Measurements from ENCODE around the gene TAX1BP3. TPM values are rescaled to one million over a fixed set of nuclear protein-coding genes. Genes with fewer than 3 reads are reported as not detected.
A peak's percentile ranks its signal among the peaks of the same experiment; 100 is the strongest.

TAX1BP3 gene
- total and polyA plus RNA-seq, 2 of the 4 experiments (the other 2 are of a cell fraction) = 146 to 176 TPM

GRCh38 chr17:3635474-3636153 is 32.8 kb downstream of the TAX1BP3 start:
- Histone ChIP-seq H3K27ac (ENCODE audit: insufficient read depth, low read length) (peak overlapping the region; percentile 47; the same call in 1 of the 2 replicates), H2BK5ac (ENCODE audit: low read depth, low read length, poor library complexity, severe bottlenecking) (no peak overlapping the region), H3K14ac (replicated peaks; ENCODE audit: low read depth, low read length) (0 out of 2 replicates have a peak overlapping the region, but pooled peaks have one; percentile 25), H2BK20ac (ENCODE audit: low read depth, low read length) (no peak overlapping the region), H3K56ac (ENCODE audit: extremely low read depth, insufficient read depth, low read length) (peak overlapping the region; percentile 28; the same call in 1 of the 2 replicates), H2AK9ac (replicated peaks; ENCODE audit: low read depth, low read length, poor library complexity) (peak overlapping the region; percentile 92), H4K91ac (ENCODE audit: insufficient read depth, low read depth, low read length) (no peak overlapping the region; the same call in 1 of the 2 replicates), H4K8ac (ENCODE audit: low read depth in 2 of 2, low read length in 2 of 2) (peak overlapping the region in 1 of 2 experiments; percentile 27; a peak in 2 of 4 replicates), H2BK15ac (ENCODE audit: low read depth, low read length) (no peak overlapping the region), H3K27me3 (ENCODE audit: control insufficient read depth, insufficient read depth, low read length) (no peaks in the 10 kb centered on the region), H2AFZ (replicated peaks; ENCODE audit: low read length, poor library complexity) (peak overlapping the region; percentile 98), H3K9ac (ENCODE audit: low read depth, low read length) (peak overlapping the region; percentile 76), H3K4me1 (ENCODE audit: control insufficient read depth, insufficient read depth, low read length) (peaks cover 6% of the 10 kb centered on the region), H3K18ac (ENCODE audit: low read depth, low read length) (no peak overlapping the region), H3K4me3 (ENCODE audit: insufficient read depth, low read depth, low read length) (peak overlapping the region; percentile 88), H3K36me3 (ENCODE audit: control insufficient read depth, insufficient read depth, low read length) (no peaks in the 10 kb centered on the region; the same call in 1 of the 2 replicates), H3K79me1 (ENCODE audit: low read depth in 1 of 2, low read length in 2 of 2) (peaks cover 14 to 43% of the 10 kb centered on the region in 2 experiments), H3K23ac (ENCODE audit: low read depth, low read length) (no peak overlapping the region; the same call in 1 of the 2 replicates), H2BK120ac (ENCODE audit: low read depth, low read length) (no peak overlapping the region), H3K9me3 (ENCODE audit: control insufficient read depth, insufficient read depth, low read length) (no peaks in the 10 kb centered on the region), H3K4ac (ENCODE audit: low read depth, low read length) (peak overlapping the region; percentile 37), H4K20me1 (ENCODE audit: insufficient read depth, low read length) (peaks cover 3% of the 10 kb centered on the region), H3K9me1 (ENCODE audit: insufficient read depth, low read length) (peaks cover 8% of the 10 kb centered on the region; the same call in 1 of the 2 replicates), H4K5ac (ENCODE audit: low read depth, low read length) (no peak overlapping the region), H2AK5ac (ENCODE audit: low read depth, low read length) (peak overlapping the region; percentile 83; the same call in 1 of the 2 replicates), H3K4me2 (ENCODE audit: low read depth, low read length) (peak overlapping the region; percentile 98)
- ATAC-seq (ENCODE audit: low read depth) (peak; percentile 2), DNase-seq (no peak)
- CTCF ChIA-PET = interaction anchor here (2.5 kb wide), 1 partner anchor 12 kb away, joined by 10 read pairs; no protein-coding TSS in a partner anchor
- POLR2A ChIA-PET (ENCODE audit: unreplicated experiment) = no interaction called here
- dilution Hi-C loops (cut with HindIII; ENCODE audit: low sequenced_read_pairs, unreplicated experiment) = no loop called here
- no TSS peak for BruUV-seq (replicated peaks)
- intact Hi-C loops (cut with micrococcal nuclease) = loop anchor here (5.0 kb wide), 1 partner anchor 98 kb away; no protein-coding TSS in a partner anchor
- WGBS, 2 experiments (ENCODE audit: extremely low coverage in 2 of 2, insufficient read length in 1 of 2) = 22% methylated on average over 21 of the region's 38 CpGs; no CpG with 5 or more reads in 1 of the 2 experiments
- in situ Hi-C loops (cut with MboI; ENCODE audit: low sequenced_read_pairs) = no loop called here
- TF ChIP-seq BHLHE40 (IDR thresholded peaks at IDR 0.05; ENCODE audit: low read depth, low read length) (no peak), RAD21 (IDR thresholded peaks at IDR 0.05; ENCODE audit: low read length) (no peak), CTCF (conservative IDR thresholded peaks at IDR 0.05; ENCODE audit: low read depth, low read length) (no peak), RFX5 (IDR thresholded peaks at IDR 0.05; ENCODE audit: low read depth, low read length) (no peak), USF2 (IDR thresholded peaks at IDR 0.05; ENCODE audit: low read depth, low read length) (no peak), CHD1 (IDR thresholded peaks at IDR 0.05; ENCODE audit: low read depth, low read length) (no peak), SMC3 (IDR thresholded peaks at IDR 0.05; ENCODE audit: low read depth, low read length) (no peak), CEBPB (IDR thresholded peaks at IDR 0.05; ENCODE audit: low read depth, low read length) (no peak), RCOR1 (IDR thresholded peaks at IDR 0.05; ENCODE audit: insufficient replicate concordance, low read length) (no peak), FOS (IDR thresholded peaks at IDR 0.05; ENCODE audit: low read depth, low read length) (no peak), POLR2A (IDR thresholded peaks at IDR 0.05; ENCODE audit: low read depth, low read length) (no peak), MAFK (IDR thresholded peaks at IDR 0.05; ENCODE audit: low read depth, low read length) (no peak), ELK1 (IDR thresholded peaks at IDR 0.05; ENCODE audit: borderline replicate concordance, low read depth, low read length) (no peak), MXI1 (IDR thresholded peaks at IDR 0.05; ENCODE audit: borderline replicate concordance, low read depth, low read length) (no peak), NFE2L2 (IDR thresholded peaks at IDR 0.05; ENCODE audit: low read depth, low read length) (no peak)

All from IMR-90 (cell line).